Right hindlimb (tissue), 1 donor: ENCODE measurements around the gene IL17RD.
"Not testable (repeated sequence)": the region's sequence is repeated elsewhere in the genome, so short reads cannot be mapped to it uniquely, and the experiment has no call there.

Source experiments
- DNase-seq: peaks from one replicate; pipeline ENCODE4 v3.0.0-alpha.2; 2018

The IL17RD gene

GRCh38 chr3:57093489-57093888, 71.7 kb downstream of the IL17RD start:
- no peak for DNase-seq

- no peak for DNase-seq
These were observed 73.5 kb downstream of the IL17RD start for GRCh38 chr3:57091521-57092273.

GRCh38 chr3:57089043-57089442, 76.1 kb downstream of the IL17RD start:
- DNase-seq, result no peak

GRCh38 chr3:57088503-57088902, 76.7 kb downstream of the IL17RD start:
- DNase-seq, result no peak

- no peak for DNase-seq
These were observed 77.6 kb downstream of the IL17RD start for GRCh38 chr3:57087361-57088092.

GRCh38 chr3:57086201-57086600, 79.0 kb downstream of the IL17RD start:
- no peak for DNase-seq

GRCh38 chr3:57085211-57085610, 79.9 kb downstream of the IL17RD start:
- DNase-seq, result no peak

- DNase-seq, result not testable (repeated sequence)
These were observed 81.7 kb downstream of the IL17RD start for GRCh38 chr3:57083266-57083995.

GRCh38 chr3:57082481-57082880, 82.7 kb downstream of the IL17RD start:
- no peak for DNase-seq

GRCh38 chr3:57081173-57081572, 84.0 kb downstream of the IL17RD start:
- DNase-seq, result no peak

GRCh38 chr3:57080171-57080570, 85.0 kb downstream of the IL17RD start:
- DNase-seq, result no peak

GRCh38 chr3:57079474-57079831, 85.7 kb downstream of the IL17RD start:
- DNase-seq, result no peak

- DNase-seq, result peak; percentile 79
These were observed 86.3 kb downstream of the IL17RD start for GRCh38 chr3:57078635-57079473.

- peak; percentile 66 for DNase-seq
These were observed 86.9 kb downstream of the IL17RD start for GRCh38 chr3:57078344-57078634.

- DNase-seq, result no peak
These were observed 87.4 kb downstream of the IL17RD start for GRCh38 chr3:57077630-57078343.

- DNase-seq, result no peak
These were observed 88.7 kb downstream of the IL17RD start for GRCh38 chr3:57076422-57076951.

- DNase-seq, result no peak
These were observed 91.0 kb downstream of the IL17RD start for GRCh38 chr3:57074135-57074534.

- no peak for DNase-seq
These were observed 91.5 kb downstream of the IL17RD start for GRCh38 chr3:57073628-57074027.

GRCh38 chr3:57069503-57069902, 95.7 kb downstream of the IL17RD start:
- DNase-seq, result peak; percentile 55

- peak; percentile 73 for DNase-seq
These were observed 96.6 kb downstream of the IL17RD start for GRCh38 chr3:57068437-57069089.

GRCh38 chr3:57066471-57066870, 98.7 kb downstream of the IL17RD start:
- DNase-seq, result no peak

- no peak for DNase-seq
These were observed 99.6 kb downstream of the IL17RD start for GRCh38 chr3:57065588-57065987.
